ENCODE results near the gene SDHB. TPM values are rescaled to one million over a fixed set of nuclear protein-coding genes. Genes with fewer than 3 reads are reported as not detected.
A peak's percentile ranks its signal among the peaks of the same experiment; 100 is the strongest.

Gene SDHB
- total RNA-seq, 3 donors from 2014 or later: 80.6 to 106 (median 97.7) TPM

- Histone ChIP-seq H3K36me3 (no peaks in the 10 kb centered on the region), H3K27me3 (no peaks in the 10 kb centered on the region), H3K4me1 (peaks cover 12 to 20% of the 10 kb centered on the region in 2 donors), H3K9me3 (no peaks in the 10 kb centered on the region), H3K4me3 (peak overlapping the region; percentile 82 to 97 (median 84)), H3K27ac (no peak overlapping the region)
- DNase-seq (ENCODE audit: low spot score in 2 of 2): no peak
- intact Hi-C loops (cut with DNase I; ENCODE audit: low total_unique reads): no loop called here
- TF ChIP-seq POLR2A (IDR thresholded peaks at IDR 0.05): no peak
- TF ChIP-seq CTCF (IDR thresholded peaks at IDR 0.05): no peak
- no peak for TF ChIP-seq POLR2AphosphoS5 (IDR thresholded peaks at IDR 0.05)
Observed at GRCh38 chr1:17011092-17011438, 42.8 kb downstream of the SDHB start.

GRCh38 chr1:17009706-17010105 lies 44.1 kb downstream of the SDHB start:
- Histone ChIP-seq H3K27me3 (no peaks in the 10 kb centered on the region), H3K4me3 (no peak overlapping the region), H3K36me3 (no peaks in the 10 kb centered on the region), H3K4me1 (peaks cover 12 to 20% of the 10 kb centered on the region in 2 donors), H3K27ac (no peak overlapping the region), H3K9me3 (no peaks in the 10 kb centered on the region)
- no peak for DNase-seq (ENCODE audit: low spot score in 2 of 2)
- TF ChIP-seq POLR2A (IDR thresholded peaks at IDR 0.05): no peak
- TF ChIP-seq CTCF (IDR thresholded peaks at IDR 0.05): no peak
- no peak for TF ChIP-seq POLR2AphosphoS5 (IDR thresholded peaks at IDR 0.05)
- intact Hi-C loops (cut with DNase I; ENCODE audit: low total_unique reads): no loop called here

GRCh38 chr1:17008208-17008855 lies 45.5 kb downstream of the SDHB start:
- Histone ChIP-seq H3K27me3 (no peaks in the 10 kb centered on the region), H3K9me3 (no peaks in the 10 kb centered on the region), H3K36me3 (no peaks in the 10 kb centered on the region), H3K4me1 (peaks cover 12 to 14% of the 10 kb centered on the region in 2 donors), H3K27ac (no peak overlapping the region), H3K4me3 (no peak overlapping the region)
- no peak for TF ChIP-seq POLR2A (IDR thresholded peaks at IDR 0.05)
- DNase-seq (ENCODE audit: low spot score in 2 of 2): no peak
- intact Hi-C loops (cut with DNase I; ENCODE audit: low total_unique reads): no loop called here

- no peaks in the 10 kb centered on the region for H3K9me3 ChIP-seq
- no peak for DNase-seq (ENCODE audit: low spot score in 2 of 2)
- no peaks in the 10 kb centered on the region for H3K36me3 ChIP-seq
- TF ChIP-seq POLR2A (IDR thresholded peaks at IDR 0.05): no peak
- TF ChIP-seq POLR2AphosphoS5 (IDR thresholded peaks at IDR 0.05): no peak
- TF ChIP-seq CTCF (IDR thresholded peaks at IDR 0.05): no peak
- no peak overlapping the region for H3K27ac ChIP-seq
- intact Hi-C loops (cut with DNase I; ENCODE audit: low total_unique reads): no loop called here
- H3K4me3 ChIP-seq: no peak overlapping the region
- no peaks in the 10 kb centered on the region for H3K27me3 ChIP-seq
- peaks cover 10 to 12% of the 10 kb centered on the region in 2 donors for H3K4me1 ChIP-seq
Observed at GRCh38 chr1:17007121-17007520, 46.7 kb downstream of the SDHB start.

GRCh38 chr1:17005365-17005740 lies 48.5 kb downstream of the SDHB start:
- TF ChIP-seq POLR2A (IDR thresholded peaks at IDR 0.05) (no peak), CTCF (IDR thresholded peaks at IDR 0.05) (no peak), POLR2AphosphoS5 (IDR thresholded peaks at IDR 0.05) (no peak)
- no peak overlapping the region for H3K4me3 ChIP-seq
- DNase-seq (ENCODE audit: low spot score in 2 of 2): no peak
- H3K27ac ChIP-seq: no peak overlapping the region
- H3K4me1 ChIP-seq: peaks cover 0 to 4% of the 10 kb centered on the region in 2 donors
- H3K27me3 ChIP-seq: no peaks in the 10 kb centered on the region
- intact Hi-C loops (cut with DNase I; ENCODE audit: low total_unique reads): no loop called here
- no peaks in the 10 kb centered on the region for H3K36me3 ChIP-seq
- no peaks in the 10 kb centered on the region for H3K9me3 ChIP-seq

Data from breast epithelium (tissue), 4 donors.